ENCODE data around the gene KAT2A.
A peak's percentile ranks its signal among the peaks of the same experiment; 100 is the strongest.

The KAT2A gene

GRCh38 chr17:42112552-42113176 is 8.5 kb downstream of the KAT2A start, which contains the start of gene DHX58:
Gene DHX58 (minus strand): TSS chr17:42112714. CDS start chr17:42111892, 822 bp downstream.
- Histone ChIP-seq H3K36me3 (ENCODE audit: control insufficient read depth, insufficient read depth, low read length) (peaks cover 30% of the 10 kb centered on the region), H3K4me3 (ENCODE audit: extremely low read depth, insufficient read depth, low read length, poor library complexity, severe bottlenecking) (no peak within 1 kb of the TSS), H3K4me1 (ENCODE audit: control insufficient read depth, insufficient read depth, low read length, poor library complexity, severe bottlenecking) (no peaks in the 10 kb centered on the region), H3K9me3 (ENCODE audit: control insufficient read depth, low read length) (no peaks in the 10 kb centered on the region), H3K27ac (ENCODE audit: low read depth, low read length, severe bottlenecking) (no peak within 1 kb of the TSS)
- WGBS, 2 experiments (ENCODE audit: insufficient coverage in 2 of 2) = 80 to 86% methylated on average over 6 to 7 of the region's 10 CpGs

GRCh38 chr17:42111871-42112551 is 9.2 kb downstream of the KAT2A start:
- H3K9me3 ChIP-seq (ENCODE audit: control insufficient read depth, low read length) = no peaks in the 10 kb centered on the region
- no peak overlapping the region for H3K4me3 ChIP-seq (ENCODE audit: extremely low read depth, insufficient read depth, low read length, poor library complexity, severe bottlenecking)
- peaks cover 24% of the 10 kb centered on the region for H3K36me3 ChIP-seq (ENCODE audit: control insufficient read depth, insufficient read depth, low read length)
- no peak overlapping the region for H3K27ac ChIP-seq (ENCODE audit: low read depth, low read length, severe bottlenecking)
- H3K4me1 ChIP-seq (ENCODE audit: control insufficient read depth, insufficient read depth, low read length, poor library complexity, severe bottlenecking) = no peaks in the 10 kb centered on the region
- WGBS, 2 experiments (ENCODE audit: insufficient coverage in 2 of 2) = 88 to 95% methylated on average over 8 to 11 of the region's 12 CpGs

DNA sequence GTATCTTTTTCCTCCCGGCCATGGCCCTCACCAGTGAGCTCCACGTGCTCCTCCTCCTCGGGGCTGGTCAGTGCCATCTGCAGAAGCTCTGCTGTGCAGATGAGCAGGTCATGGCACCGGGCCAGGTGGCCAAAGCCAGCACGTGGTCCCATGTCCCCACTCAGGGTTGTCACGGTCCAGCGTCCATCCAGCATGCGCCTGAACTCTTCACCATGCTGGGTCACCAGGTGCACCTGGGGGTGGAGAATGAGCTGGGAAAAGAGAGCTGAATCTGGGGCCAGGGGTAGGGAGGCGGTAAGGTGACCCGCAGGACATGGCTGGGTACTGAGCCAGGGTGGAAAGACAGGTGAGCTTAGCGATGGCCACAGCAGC is 9.9 kb downstream of the KAT2A start:
- 94 to 95% methylated on average over 9 to 11 of the region's 11 CpGs for WGBS, 2 experiments (ENCODE audit: insufficient coverage in 2 of 2)
- H3K4me3 ChIP-seq (ENCODE audit: extremely low read depth, insufficient read depth, low read length, poor library complexity, severe bottlenecking) = no peak overlapping the region

GRCh38 chr17:42110301-42111264 is 10.6 kb downstream of the KAT2A start:
- Histone ChIP-seq H3K4me1 (ENCODE audit: control insufficient read depth, insufficient read depth, low read length, poor library complexity, severe bottlenecking) (no peaks in the 10 kb centered on the region), H3K36me3 (ENCODE audit: control insufficient read depth, insufficient read depth, low read length) (peaks cover 14% of the 10 kb centered on the region), H3K27ac (ENCODE audit: low read depth, low read length, severe bottlenecking) (no peak overlapping the region), H3K4me3 (ENCODE audit: extremely low read depth, insufficient read depth, low read length, poor library complexity, severe bottlenecking) (no peak overlapping the region), H3K9me3 (ENCODE audit: control insufficient read depth, low read length) (no peaks in the 10 kb centered on the region)
- 93 to 95% methylated on average over 13 to 14 of the region's 18 CpGs for WGBS, 2 experiments (ENCODE audit: insufficient coverage in 2 of 2)

More for the DNA sequence above, 9.9 kb downstream of the KAT2A start:
- Histone ChIP-seq H3K9me3 (ENCODE audit: control insufficient read depth, low read length) (no peaks in the 10 kb centered on the region), H3K36me3 (ENCODE audit: control insufficient read depth, insufficient read depth, low read length) (peaks cover 21% of the 10 kb centered on the region), H3K4me1 (ENCODE audit: control insufficient read depth, insufficient read depth, low read length, poor library complexity, severe bottlenecking) (no peaks in the 10 kb centered on the region), H3K27ac (ENCODE audit: low read depth, low read length, severe bottlenecking) (no peak overlapping the region)

DNA sequence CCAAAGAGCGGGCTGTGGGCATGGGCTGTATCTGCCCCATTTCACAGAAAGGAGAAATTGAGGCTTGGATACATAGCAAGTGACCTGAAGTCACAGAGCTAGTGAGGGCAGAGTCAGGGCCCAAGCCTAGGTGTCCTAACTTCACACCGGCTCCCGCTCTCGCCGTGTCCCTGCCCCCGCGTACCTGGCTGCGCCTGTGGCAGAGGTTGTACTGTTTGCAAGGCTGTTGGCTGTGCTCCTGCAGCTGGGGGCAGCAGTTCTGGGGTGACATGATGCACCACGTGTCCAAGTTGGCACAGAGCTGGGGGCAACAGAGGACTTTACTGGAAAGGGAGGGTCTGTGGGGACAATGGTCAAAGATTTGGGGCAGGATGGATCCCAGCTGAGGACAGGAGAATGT is 12.1 kb downstream of the KAT2A start:
- H3K4me1 ChIP-seq (ENCODE audit: control insufficient read depth, insufficient read depth, low read length, poor library complexity, severe bottlenecking) = no peaks in the 10 kb centered on the region
- peaks cover 8% of the 10 kb centered on the region for H3K36me3 ChIP-seq (ENCODE audit: control insufficient read depth, insufficient read depth, low read length)
- H3K4me3 ChIP-seq (ENCODE audit: extremely low read depth, insufficient read depth, low read length, poor library complexity, severe bottlenecking) = no peak overlapping the region
- no peak overlapping the region for H3K27ac ChIP-seq (ENCODE audit: low read depth, low read length, severe bottlenecking)
- H3K9me3 ChIP-seq (ENCODE audit: control insufficient read depth, low read length) = no peaks in the 10 kb centered on the region
- WGBS, 2 experiments (ENCODE audit: insufficient coverage in 2 of 2) = 94 to 95% methylated on average over 9 of the region's 9 CpGs

- 33 to 45% methylated on average over 37 to 47 of the region's 51 CpGs for WGBS, 2 experiments (ENCODE audit: insufficient coverage in 2 of 2)
- H3K36me3 ChIP-seq (ENCODE audit: control insufficient read depth, insufficient read depth, low read length) = no peaks in the 10 kb centered on the region
Observed at GRCh38 chr17:42107597-42108576, 13.3 kb downstream of the KAT2A start.

DNA sequence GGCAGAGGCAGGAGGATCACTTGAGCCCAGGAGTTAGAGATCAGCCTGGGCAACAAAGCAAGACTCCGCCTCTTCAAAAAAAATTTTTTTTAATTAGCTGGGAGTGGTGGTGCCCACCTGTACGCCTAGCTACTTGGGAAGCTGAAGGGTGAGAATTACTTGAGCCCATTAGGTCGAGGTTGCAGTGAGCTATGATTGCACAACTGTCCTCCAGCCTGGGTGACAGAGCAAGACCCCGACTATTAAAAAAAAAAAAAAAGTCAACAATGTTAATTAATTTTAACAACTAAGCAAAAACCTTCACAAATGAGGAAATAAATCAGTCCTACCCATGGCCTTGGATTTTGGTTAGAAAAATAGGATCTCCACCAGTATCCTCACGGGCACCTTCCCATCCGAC is 14.0 kb downstream of the KAT2A start:
- WGBS, 2 experiments (ENCODE audit: insufficient coverage in 2 of 2) = 80 to 88% methylated on average over 1 to 3 of the region's 6 CpGs
- H3K36me3 ChIP-seq (ENCODE audit: control insufficient read depth, insufficient read depth, low read length) = no peaks in the 10 kb centered on the region
- no peak overlapping the region for H3K27ac ChIP-seq (ENCODE audit: low read depth, low read length, severe bottlenecking)
- H3K9me3 ChIP-seq (ENCODE audit: control insufficient read depth, low read length) = no peaks in the 10 kb centered on the region
- peak overlapping the region; percentile 27 for H3K4me3 ChIP-seq (ENCODE audit: extremely low read depth, insufficient read depth, low read length, poor library complexity, severe bottlenecking)
- H3K4me1 ChIP-seq (ENCODE audit: control insufficient read depth, insufficient read depth, low read length, poor library complexity, severe bottlenecking) = no peaks in the 10 kb centered on the region

More at GRCh38 chr17:42107597-42108576, 13.3 kb downstream of the KAT2A start:
- peak overlapping the region; percentile 27 for H3K4me3 ChIP-seq (ENCODE audit: extremely low read depth, insufficient read depth, low read length, poor library complexity, severe bottlenecking)
- H3K27ac ChIP-seq (ENCODE audit: low read depth, low read length, severe bottlenecking) = no peak overlapping the region
- no peaks in the 10 kb centered on the region for H3K4me1 ChIP-seq (ENCODE audit: control insufficient read depth, insufficient read depth, low read length, poor library complexity, severe bottlenecking)
- no peaks in the 10 kb centered on the region for H3K9me3 ChIP-seq (ENCODE audit: control insufficient read depth, low read length)

DNA sequence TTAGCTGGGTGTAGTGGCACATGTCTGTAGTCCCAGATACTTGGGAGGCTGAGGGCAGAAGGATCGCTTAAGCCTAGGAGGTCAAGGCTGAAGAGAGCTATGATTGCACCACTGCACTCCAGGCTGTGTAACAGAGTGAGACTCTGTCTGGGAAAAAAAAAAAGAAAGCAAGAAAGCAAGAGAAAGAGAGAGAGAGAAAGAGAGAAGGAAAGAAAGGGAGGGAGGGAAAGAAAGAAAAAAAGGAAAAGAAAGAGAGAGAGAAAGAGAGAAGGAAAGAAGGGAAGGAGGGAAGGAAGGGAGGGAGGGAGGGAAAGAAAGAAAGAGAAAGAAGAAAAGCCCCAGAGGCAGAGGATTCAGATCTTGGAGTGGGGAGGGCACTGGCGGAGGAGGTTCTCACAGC is 15.2 kb downstream of the KAT2A start:
- Histone ChIP-seq H3K27ac (ENCODE audit: low read depth, low read length, severe bottlenecking) (no peak overlapping the region), H3K4me3 (ENCODE audit: extremely low read depth, insufficient read depth, low read length, poor library complexity, severe bottlenecking) (no peak overlapping the region), H3K4me1 (ENCODE audit: control insufficient read depth, insufficient read depth, low read length, poor library complexity, severe bottlenecking) (no peaks in the 10 kb centered on the region), H3K9me3 (ENCODE audit: control insufficient read depth, low read length) (no peaks in the 10 kb centered on the region), H3K36me3 (ENCODE audit: control insufficient read depth, insufficient read depth, low read length) (no peaks in the 10 kb centered on the region)
- WGBS, 2 experiments (ENCODE audit: insufficient coverage in 2 of 2) = 83 to 100% methylated on average over 1 to 2 of the region's 2 CpGs

GRCh38 chr17:42104264-42104663 is 16.9 kb downstream of the KAT2A start:
- H3K27ac ChIP-seq (ENCODE audit: low read depth, low read length, severe bottlenecking) = no peak overlapping the region
- H3K4me1 ChIP-seq (ENCODE audit: control insufficient read depth, insufficient read depth, low read length, poor library complexity, severe bottlenecking) = no peaks in the 10 kb centered on the region
- H3K36me3 ChIP-seq (ENCODE audit: control insufficient read depth, insufficient read depth, low read length) = no peaks in the 10 kb centered on the region
- WGBS, 2 experiments (ENCODE audit: insufficient coverage in 2 of 2) = 80 to 100% methylated on average over 1 of the region's 3 CpGs
- H3K4me3 ChIP-seq (ENCODE audit: extremely low read depth, insufficient read depth, low read length, poor library complexity, severe bottlenecking) = no peak overlapping the region
- H3K9me3 ChIP-seq (ENCODE audit: control insufficient read depth, low read length) = no peaks in the 10 kb centered on the region
